SW 1271 (cell line): ENCODE results near the gene ADNP.
"Not testable (repeated sequence)": the region's sequence is repeated elsewhere in the genome, so short reads cannot be mapped to it uniquely, and the experiment has no call there.

Experiments
- DNase-seq, 2 experiments: peaks; one replicate each; lab custom pipeline; 2025; lab: John Stamatoyannopoulos, UW

ADNP gene

GRCh38 chr20:50903353-50904051 lies 27.7 kb downstream of the ADNP start:
- DNase-seq: no peak

GRCh38 chr20:50901301-50901700 lies 29.9 kb downstream of the ADNP start:
- DNase-seq: no peak

GRCh38 chr20:50900261-50900660 lies 31.0 kb downstream of the ADNP start:
- DNase-seq: no peak

GRCh38 chr20:50898475-50898874 lies 32.8 kb downstream of the ADNP start:
- DNase-seq: no peak

- no peak for DNase-seq
Measured at GRCh38 chr20:50895111-50895830, 36.0 kb downstream of the ADNP start.

- no peak for DNase-seq
Measured at GRCh38 chr20:50893620-50894019, 37.6 kb downstream of the ADNP start.

- DNase-seq: no peak
Measured at GRCh38 chr20:50892394-50892793, 38.8 kb downstream of the ADNP start.

GRCh38 chr20:50891138-50891537 lies 40.1 kb downstream of the ADNP start:
- no peak for DNase-seq

- no peak for DNase-seq
Measured at GRCh38 chr20:50887576-50887975, 43.7 kb downstream of the ADNP start.

GRCh38 chr20:50886184-50886790 lies 45.0 kb downstream of the ADNP start:
- DNase-seq: no peak

GRCh38 chr20:50885781-50886180 lies 45.5 kb downstream of the ADNP start:
- DNase-seq: no peak

GRCh38 chr20:50885068-50885467 lies 46.2 kb downstream of the ADNP start:
- no peak for DNase-seq

GRCh38 chr20:50883856-50884255 lies 47.4 kb downstream of the ADNP start:
- no peak for DNase-seq

- not testable (repeated sequence) for DNase-seq
Measured at GRCh38 chr20:50881759-50882424, 49.3 kb downstream of the ADNP start.

- DNase-seq: no peak
Measured at GRCh38 chr20:50879649-50880550, 51.3 kb downstream of the ADNP start.

GRCh38 chr20:50877232-50877743 lies 53.9 kb downstream of the ADNP start:
- DNase-seq: no peak

- no peak for DNase-seq
Measured at GRCh38 chr20:50876816-50877215, 54.4 kb downstream of the ADNP start.

GRCh38 chr20:50876063-50876685 lies 55.1 kb downstream of the ADNP start:
- DNase-seq: no peak

GRCh38 chr20:50874758-50875665 lies 56.2 kb downstream of the ADNP start:
- no peak for DNase-seq
